HG03064 (cell line): ENCODE results near the gene NUP210.

Experiments used
- ATAC-seq: cut with Tn5 transposase; IDR thresholded peaks from one replicate; pipeline ENCODE4 v1.9.1; 2021; ENCODE audit warnings: low read depth; ENCODE audit not compliant: unreplicated experiment

NUP210 gene

DNA sequence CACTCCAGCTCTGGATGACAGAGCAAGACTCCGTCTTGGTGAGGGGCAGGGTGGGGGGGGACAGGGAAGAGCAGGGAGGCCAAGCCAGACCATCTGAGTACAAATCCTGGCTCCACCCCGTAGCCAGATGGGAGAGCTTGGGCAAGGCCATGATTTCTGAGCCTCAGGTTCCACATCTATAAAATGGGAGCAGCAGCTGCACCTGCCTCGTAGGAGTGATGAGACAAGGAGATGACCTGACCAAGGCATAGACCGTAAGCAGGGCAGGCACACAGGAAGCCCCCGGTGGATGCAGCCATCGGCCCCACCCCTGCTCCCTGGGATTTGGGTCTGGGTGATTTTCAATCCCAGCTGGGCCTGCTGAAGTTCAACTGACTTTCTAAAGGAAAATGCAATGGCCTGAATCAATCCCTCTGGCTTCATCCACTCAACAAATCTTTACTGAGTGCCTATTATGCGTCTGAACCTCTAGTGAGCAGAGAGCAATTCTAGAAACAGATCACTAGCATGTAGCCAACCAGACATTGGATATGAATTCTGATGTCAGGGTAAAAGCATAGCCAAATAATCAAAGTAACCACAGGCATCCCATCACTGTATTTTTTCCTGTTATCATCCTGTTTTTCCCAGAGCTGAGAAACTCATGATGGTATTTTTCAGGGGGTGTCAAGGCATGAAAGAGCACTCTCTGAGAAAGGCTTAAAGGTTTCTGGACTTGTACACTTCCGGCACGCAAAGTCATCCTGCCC lies 141.2 kb downstream of the NUP210 start:
- no peak for ATAC-seq

DNA sequence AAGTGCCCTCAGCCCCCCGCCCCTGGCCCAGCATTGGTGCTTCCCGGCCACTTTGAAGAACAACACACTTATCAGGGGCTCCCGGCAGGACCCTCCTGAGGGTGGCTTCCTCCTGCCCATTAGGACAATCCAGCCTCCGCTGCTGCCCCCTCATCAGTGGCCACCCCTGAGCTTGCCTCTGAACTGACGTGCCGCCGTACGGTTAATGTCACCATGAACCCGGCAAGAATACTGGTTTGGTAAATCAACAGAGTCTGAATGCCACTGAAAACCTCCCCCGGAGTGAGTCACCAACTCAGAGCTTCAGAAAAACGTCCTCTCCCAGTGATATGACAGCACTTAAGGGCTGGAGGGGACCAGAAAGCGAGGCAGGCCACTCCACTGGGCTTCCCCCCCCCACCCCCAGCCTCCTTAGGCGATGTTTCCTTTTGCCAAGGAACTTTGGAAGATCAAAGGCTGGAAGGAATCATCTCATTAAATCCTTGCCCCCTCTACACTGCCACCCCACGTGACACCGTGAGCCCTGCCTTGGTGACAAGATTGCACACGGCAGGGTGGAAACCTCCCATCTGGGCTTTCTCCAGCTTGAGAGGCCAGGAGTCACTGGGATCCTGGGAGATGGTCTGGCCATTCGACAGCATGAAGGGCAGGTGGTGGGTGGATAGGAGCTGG lies 142.1 kb downstream of the NUP210 start:
- ATAC-seq = no peak

- no peak for ATAC-seq
Observed at GRCh38 chr3:13277196-13277813, 142.8 kb downstream of the NUP210 start.

DNA sequence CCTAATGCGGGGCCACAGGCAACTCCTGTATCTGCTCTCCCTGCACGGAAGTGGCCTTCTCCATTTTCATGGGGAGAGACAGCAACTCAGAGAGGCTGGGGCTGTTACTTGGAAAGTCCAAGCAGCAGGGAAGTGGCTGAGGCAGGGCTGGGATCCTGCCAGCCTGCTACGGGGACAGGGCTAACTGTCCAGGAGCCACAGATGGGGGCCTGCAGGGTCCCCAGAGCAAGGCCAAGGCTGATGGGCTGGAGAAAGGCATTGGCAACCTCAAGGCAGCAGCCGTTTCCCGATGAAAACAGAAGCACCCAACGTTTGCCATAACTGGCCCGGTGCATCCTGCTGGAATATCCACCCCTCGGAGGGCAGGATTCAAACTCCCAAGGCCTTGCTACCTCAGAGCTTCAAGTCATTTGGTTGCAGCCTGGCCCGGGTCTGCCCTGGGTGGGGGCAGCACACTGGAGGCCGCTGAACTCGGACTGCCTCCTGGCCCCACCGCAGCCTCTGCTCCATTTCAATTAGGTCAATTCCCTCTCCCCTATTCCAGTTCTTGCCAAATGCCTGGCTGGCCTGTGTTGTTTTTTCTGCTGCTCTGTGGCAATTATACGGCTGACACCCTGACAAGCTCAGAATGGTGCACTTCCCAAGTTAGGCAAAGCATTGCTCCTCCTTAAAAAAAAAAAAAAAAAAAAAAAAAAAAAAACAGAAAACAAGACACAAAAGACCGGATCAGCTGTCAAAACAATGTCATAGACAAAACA lies 143.5 kb downstream of the NUP210 start:
- no peak for ATAC-seq

DNA sequence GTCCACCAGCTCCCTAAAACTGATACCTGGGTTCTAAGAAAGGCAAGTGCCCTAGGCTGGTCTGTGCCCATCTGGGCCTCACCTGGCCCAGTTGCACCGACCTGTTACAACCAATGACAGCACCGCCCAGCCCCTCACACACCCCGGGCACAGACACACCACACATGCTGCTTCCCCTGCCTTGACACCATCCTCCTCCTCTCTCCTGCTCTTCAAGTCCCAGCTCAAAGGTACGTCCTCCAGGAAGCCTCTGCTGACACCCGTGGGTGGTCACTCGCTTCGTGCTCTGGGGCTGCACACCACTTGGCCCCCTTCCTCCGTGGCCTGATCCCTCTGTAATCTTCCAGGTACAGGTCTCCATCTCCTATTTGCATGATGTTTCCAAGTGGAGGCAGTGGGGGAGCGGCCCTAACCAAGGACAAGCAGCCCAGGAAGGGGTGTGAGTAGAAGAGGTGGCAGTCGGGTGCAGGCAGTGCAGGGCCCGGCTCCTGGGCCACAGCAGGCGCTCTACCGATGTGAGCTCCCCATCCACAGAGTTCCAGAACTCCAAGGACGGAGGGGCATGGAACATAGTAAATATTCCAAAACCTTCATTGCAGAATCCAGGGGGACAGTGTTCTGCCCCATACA lies 144.6 kb downstream of the NUP210 start:
- ATAC-seq = no peak

DNA sequence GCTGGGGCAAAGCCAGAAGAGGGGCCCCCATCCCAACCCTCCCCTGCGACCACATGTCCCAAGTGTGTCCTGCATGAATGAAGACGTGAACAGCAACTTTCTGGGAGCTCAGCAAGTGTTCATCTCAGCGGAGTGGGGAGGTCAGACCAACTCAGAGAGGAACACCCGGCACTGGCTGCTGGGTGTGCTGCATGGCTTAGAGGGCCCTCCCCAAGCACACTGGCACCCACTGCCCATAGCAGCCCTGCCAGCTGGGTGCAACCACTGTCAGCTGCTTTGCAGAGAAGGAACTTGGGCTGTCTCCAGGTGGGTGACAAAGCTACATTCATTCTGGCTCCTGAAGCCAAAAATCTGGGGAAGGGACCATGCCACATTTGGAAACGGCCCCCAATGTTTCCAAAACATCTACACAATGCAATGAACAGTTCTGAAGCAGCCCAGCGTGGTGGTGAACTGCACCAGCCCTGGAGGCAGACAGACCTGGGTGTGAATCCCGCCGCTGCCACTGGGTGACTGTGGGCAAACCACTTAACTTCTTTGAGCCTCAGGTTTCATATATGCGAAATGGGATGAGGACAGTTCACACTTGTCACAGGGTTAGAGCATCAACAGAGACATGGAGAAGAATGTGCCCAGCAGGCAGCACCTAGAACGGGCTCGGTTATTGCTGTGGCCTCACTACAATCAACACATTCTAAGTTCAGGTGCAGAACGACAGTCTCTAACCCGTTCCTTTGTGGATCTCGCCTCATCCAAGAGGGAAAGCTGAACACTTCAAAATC lies 145.4 kb downstream of the NUP210 start:
- ATAC-seq = no peak

DNA sequence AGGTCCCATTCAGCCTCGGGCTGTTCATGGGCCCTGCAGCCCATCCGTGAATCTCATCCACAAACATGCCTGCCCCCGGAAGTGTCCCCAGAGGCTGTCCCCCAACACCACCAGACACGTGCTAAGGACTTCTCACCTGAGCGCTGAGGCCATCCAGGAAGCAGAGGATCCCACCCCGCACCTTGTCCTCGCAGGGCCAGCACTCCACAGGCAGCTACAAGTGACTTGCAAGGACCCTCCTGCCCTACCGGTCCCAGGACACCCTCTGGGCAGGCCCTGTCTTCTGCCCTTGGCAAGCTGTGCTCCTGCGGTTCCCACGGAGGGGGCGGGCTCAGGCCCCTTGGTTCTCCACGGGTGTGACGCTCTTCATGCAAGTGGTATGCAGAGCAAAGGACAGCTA lies 146.0 kb downstream of the NUP210 start:
- no peak for ATAC-seq

GRCh38 chr3:13273604-13274105 lies 146.5 kb downstream of the NUP210 start:
- ATAC-seq = no peak

DNA sequence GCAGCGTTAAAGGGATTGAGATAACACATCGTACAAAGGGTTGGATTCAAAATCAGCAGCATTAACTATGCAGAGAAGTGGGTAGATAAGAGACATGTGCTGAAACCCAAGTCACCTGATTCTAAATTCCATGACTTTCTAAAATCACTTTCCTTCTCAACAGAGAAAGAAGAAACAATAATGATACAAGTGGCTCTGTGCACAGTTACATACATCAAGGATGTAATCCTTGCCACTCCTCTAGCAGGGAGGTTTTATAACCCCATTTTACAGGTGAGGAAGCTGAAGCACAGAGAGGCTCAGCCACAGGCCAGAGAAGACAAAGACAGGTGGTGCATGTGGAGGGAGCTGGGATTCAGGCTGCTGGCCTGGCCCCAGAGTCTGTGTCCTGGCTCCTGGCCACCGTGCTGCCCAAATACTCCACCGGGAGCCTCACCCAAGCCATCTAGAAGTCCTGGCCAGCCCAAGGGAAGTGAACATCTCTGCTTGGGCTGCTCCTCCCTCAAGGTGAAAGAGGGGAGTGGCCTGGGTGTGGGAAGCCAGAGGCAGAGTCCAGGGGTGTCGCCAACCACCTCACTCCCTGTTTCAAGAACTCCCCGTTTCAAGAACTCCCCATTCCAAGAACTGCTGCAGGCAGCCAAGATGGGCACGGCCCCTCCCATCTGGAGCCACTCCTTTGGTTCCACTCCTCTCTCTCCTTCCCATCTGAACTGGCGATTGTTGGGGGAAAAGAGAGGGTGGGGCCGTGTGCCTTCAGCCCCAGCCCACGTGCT lies 147.1 kb downstream of the NUP210 start:
- no peak for ATAC-seq

DNA sequence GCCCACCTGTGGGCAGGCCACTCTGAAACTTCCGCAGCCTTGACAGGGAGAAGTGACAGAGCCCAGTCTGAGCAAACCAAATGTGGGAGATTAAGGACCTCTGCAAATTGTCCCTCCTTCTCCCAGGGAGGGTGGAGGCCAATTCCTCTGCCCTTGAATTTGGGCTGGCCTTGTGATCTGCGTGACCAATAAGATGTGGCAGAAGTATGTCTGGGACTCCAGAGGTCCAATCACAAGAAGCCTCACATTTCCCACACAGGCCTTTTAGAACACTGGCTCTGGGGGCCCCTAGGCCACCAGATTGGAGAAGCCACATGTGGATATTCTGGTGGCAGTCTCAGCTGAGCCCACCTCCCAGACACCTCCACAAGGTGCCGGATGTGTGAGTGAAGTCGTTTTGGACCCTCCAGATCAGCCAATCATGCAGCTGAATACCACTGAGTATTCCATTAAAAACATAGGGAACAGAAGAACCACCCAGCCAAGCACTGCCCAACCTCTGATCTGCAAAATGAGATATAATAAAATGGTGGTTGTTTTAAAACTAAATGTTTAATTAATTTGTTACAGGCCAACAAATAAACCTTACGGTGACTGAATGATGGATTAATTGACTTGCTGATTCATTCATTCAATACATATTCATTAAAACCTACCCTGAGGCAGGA lies 150.3 kb downstream of the NUP210 start:
- no peak for ATAC-seq

DNA sequence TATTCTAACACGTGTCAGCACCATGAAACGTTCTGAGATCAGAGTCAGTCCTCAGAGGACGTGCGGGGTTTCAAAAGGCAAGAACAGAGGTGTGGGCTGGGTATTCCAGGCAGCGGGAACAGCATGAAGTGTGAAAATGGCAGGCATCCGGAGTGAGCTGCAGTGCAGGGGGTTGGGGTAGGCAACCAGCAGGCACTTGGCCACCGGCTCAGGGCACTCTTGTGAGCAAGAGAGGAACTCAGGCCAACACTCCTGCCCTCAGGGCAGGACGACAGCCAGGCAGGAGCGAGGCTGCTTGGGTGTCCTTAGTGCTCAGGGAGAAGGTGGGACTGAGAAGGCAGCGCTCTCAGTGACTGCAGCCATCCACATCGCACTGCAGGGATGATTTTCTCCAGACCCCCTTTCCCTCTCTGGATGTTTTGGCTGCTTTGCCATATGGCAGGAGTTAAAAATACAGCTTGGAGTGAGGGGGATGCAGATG lies 151.1 kb downstream of the NUP210 start:
- ATAC-seq = no peak

DNA sequence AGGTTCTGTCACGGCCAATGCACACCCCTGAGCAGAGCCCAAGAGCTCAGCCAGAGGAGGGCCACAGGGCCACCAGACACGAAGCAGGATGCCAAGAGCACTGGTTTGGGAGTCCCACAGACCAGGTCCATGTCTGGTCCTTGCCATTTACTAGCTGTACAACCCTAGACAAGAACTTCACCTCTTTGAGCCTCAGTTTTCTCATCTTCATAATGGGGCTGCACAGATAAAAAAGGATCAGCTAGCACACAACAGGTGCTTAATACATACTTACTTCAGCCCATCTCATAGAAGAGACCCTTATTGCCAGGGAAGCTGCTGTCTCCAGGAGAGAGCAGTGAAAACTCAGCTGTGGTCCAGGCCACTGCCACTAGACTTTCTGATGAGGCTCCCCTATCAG lies 152.0 kb downstream of the NUP210 start:
- no peak for ATAC-seq

DNA sequence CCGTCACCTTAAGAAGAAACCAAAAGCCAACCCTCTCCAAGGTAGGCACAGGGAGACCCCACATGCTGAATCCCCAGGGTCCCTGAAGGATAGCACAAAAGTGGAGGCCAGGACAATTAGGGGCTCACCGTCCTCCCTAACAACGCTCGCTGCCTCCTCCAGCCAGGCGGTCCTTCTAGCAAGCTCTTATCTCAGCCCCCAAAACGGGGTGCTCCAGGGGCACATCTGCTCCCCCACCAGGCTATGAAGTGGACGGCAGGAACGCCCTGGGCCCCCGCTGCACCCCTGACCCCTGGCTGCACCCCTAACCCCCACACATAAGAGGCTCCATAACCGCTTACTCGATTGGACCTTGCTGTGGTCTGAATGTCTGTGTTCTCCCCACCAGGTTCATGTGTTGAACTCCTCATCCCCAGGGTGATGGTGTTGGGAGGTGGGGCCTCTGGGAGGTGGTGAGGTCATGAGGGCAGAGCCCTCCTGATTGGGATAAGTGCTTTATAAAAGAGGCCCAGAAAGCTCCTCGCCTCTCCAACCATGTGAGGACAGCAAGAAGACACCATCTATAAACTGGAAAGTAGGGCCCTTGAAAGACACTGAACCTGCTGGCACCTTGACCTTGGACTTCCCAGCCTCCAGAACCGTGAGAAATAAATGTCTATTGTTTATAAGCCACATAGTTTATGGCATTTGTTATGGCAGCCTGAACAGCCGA lies 153.3 kb downstream of the NUP210 start:
- no peak for ATAC-seq
